GM19467 (cell line): Measurements from ENCODE around the gene BRINP1.

Experiments
- ATAC-seq: cut with Tn5 transposase; IDR thresholded peaks from one replicate; pipeline ENCODE4 v1.9.1; 2021; ENCODE audit warnings: mild to moderate bottlenecking, moderate library complexity; ENCODE audit not compliant: unreplicated experiment

Gene BRINP1

DNA sequence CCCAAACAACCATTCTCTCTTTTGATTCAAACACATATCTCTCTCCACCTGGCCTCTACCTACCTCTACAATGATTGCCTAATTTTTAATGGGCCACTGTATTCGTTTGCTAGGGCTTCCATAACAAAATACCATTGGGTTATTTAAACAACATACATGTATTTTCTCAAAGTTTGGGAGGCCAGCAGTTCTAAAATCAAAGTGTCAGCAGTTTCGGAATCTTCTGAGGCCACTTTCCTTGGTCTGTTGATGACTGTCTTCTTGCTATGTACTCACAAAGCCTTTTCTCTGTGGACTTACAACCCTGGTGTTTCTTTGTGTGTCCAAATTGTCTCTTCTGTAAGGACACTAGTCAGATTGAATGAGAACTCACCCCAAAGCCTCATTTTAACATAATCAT, 214.7 kb downstream of the BRINP1 start:
- no peak for ATAC-seq

- no peak for ATAC-seq
Observed at GRCh38 chr9:119153402-119153801, 215.8 kb downstream of the BRINP1 start.

DNA sequence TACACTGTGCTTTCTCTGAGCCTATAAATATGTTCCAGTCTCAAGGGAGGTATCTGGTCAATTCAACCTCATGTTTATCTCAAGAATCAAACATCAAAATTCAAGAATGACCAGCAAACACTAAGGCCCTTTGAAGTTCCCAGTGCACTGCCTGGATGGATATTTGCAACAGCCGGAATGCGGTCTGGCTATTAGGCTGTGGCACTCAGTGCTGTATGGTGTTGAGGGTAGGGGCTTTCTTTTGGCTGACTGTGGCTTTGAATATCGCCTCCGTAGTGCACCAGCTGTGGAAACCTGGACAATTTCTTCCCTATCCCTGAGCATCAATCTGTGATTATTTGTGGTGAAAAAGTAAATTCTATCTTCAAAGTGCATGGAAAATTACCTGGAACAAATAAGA, 220.4 kb downstream of the BRINP1 start:
- ATAC-seq: no peak

GRCh38 chr9:119137479-119137878, 231.8 kb downstream of the BRINP1 start:
- ATAC-seq: no peak

GRCh38 chr9:119126040-119126439, 243.2 kb downstream of the BRINP1 start:
- no peak for ATAC-seq

- no peak for ATAC-seq
Observed at GRCh38 chr9:119121899-119122298, 247.3 kb downstream of the BRINP1 start.

DNA sequence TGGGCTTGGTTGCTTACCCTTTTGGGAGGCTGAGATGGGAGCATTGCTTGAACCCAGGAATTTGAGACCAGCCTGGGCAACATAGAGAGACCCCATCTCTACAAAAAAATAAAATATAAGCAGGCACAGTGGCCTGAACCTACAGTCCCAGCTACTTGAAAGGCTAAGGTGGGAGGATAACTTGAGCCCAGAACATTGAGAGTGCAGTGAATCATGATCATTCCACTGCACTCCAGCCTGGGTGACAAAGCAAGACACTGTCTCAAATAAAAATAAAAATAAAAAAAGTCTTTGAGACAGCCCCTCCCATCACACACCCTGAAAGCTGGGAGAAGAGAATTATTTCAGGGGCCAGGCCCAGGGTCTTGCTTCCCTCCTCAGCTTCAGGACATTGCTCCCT, 251.8 kb downstream of the BRINP1 start:
- no peak for ATAC-seq
